ENCODE results near the gene TTF2. TPM values are rescaled to one million over a fixed set of nuclear protein-coding genes. Genes with fewer than 3 reads are reported as not detected.
"Not testable (repeated sequence)": the region's sequence is repeated elsewhere in the genome, so short reads cannot be mapped to it uniquely, and the experiment has no call there.

Gene TTF2
- total RNA-seq, 2 experiments from 2014 or later, result 123 to 133 TPM

- peaks cover 5% of the 10 kb centered on the region for H3K27me3 Mint-ChIP-seq
- POLR2A ChIA-PET, result no interaction called here
- CTCF ChIA-PET, result interaction anchor here (1.0 to 1.2 kb wide), 2 partner anchors 69 to 72 kb away, joined by 3 read pairs; no protein-coding TSS in a partner anchor
- no peak overlapping the region for H3K4me3 Mint-ChIP-seq
- no peaks in the 10 kb centered on the region for H3K4me1 Mint-ChIP-seq
- no peaks in the 10 kb centered on the region for H3K36me3 Mint-ChIP-seq (ENCODE audit: low read depth)
- H3K9me3 Mint-ChIP-seq, result no peaks in the 10 kb centered on the region
- H3K27ac Mint-ChIP-seq, result no peak overlapping the region
- DNase-seq, result no peak
Observed at GRCh38 chr1:117136749-117137148, 76.6 kb downstream of the TTF2 start.

- Mint-ChIP-seq H3K9me3 (no peaks in the 10 kb centered on the region), H3K27me3 (peaks cover 5% of the 10 kb centered on the region), H3K4me1 (no peaks in the 10 kb centered on the region), H3K36me3 (ENCODE audit: low read depth) (no peaks in the 10 kb centered on the region), H3K4me3 (no peak overlapping the region), H3K27ac (no peak overlapping the region)
- no peak for DNase-seq
- POLR2A ChIA-PET, result no interaction called here
- CTCF ChIA-PET, result interaction anchor here (1.0 to 1.2 kb wide), 2 partner anchors 69 to 73 kb away, joined by 3 read pairs; no protein-coding TSS in a partner anchor
Observed at GRCh38 chr1:117137281-117137855, 77.2 kb downstream of the TTF2 start.

GRCh38 chr1:117138106-117138505 is 78.0 kb downstream of the TTF2 start:
- CTCF ChIA-PET, result no interaction called here
- Mint-ChIP-seq H3K36me3 (ENCODE audit: low read depth) (no peaks in the 10 kb centered on the region), H3K9me3 (no peaks in the 10 kb centered on the region), H3K4me3 (no peak overlapping the region), H3K27ac (no peak overlapping the region), H3K4me1 (no peaks in the 10 kb centered on the region), H3K27me3 (peaks cover 5% of the 10 kb centered on the region)
- no peak for DNase-seq
- POLR2A ChIA-PET, result no interaction called here

- peaks cover 5% of the 10 kb centered on the region for H3K27me3 Mint-ChIP-seq
Observed at GRCh38 chr1:117138561-117138960, 78.4 kb downstream of the TTF2 start.

GRCh38 chr1:117142200-117142599 is 82.1 kb downstream of the TTF2 start:
- no peak overlapping the region for H3K27ac Mint-ChIP-seq
- H3K36me3 Mint-ChIP-seq (ENCODE audit: low read depth), result no peaks in the 10 kb centered on the region
- H3K4me3 Mint-ChIP-seq, result no peak overlapping the region
- no peaks in the 10 kb centered on the region for H3K9me3 Mint-ChIP-seq
- ChIA-PET CTCF (interaction anchor here (1.3 kb wide), 1 partner anchor 13 kb away, joined by 5 read pairs; no protein-coding TSS in a partner anchor), POLR2A (no interaction called here)
- no peaks in the 10 kb centered on the region for H3K4me1 Mint-ChIP-seq
- peaks cover 4% of the 10 kb centered on the region for H3K27me3 Mint-ChIP-seq
- DNase-seq, result no peak

More at GRCh38 chr1:117138561-117138960, 78.4 kb downstream of the TTF2 start:
- no peaks in the 10 kb centered on the region for H3K4me1 Mint-ChIP-seq
- CTCF ChIA-PET, result no interaction called here
- no peaks in the 10 kb centered on the region for H3K9me3 Mint-ChIP-seq
- DNase-seq, result no peak
- H3K27ac Mint-ChIP-seq, result no peak overlapping the region
- no peaks in the 10 kb centered on the region for H3K36me3 Mint-ChIP-seq (ENCODE audit: low read depth)
- no peak overlapping the region for H3K4me3 Mint-ChIP-seq
- POLR2A ChIA-PET, result no interaction called here

GRCh38 chr1:117143172-117143571 is 83.0 kb downstream of the TTF2 start:
- Mint-ChIP-seq H3K27me3 (peaks cover 6% of the 10 kb centered on the region), H3K9me3 (no peaks in the 10 kb centered on the region), H3K4me3 (no peak overlapping the region), H3K4me1 (no peaks in the 10 kb centered on the region), H3K36me3 (ENCODE audit: low read depth) (no peaks in the 10 kb centered on the region), H3K27ac (no peak overlapping the region)
- DNase-seq, result no peak
- ChIA-PET CTCF (no interaction called here), POLR2A (no interaction called here)

GRCh38 chr1:117143871-117144270 is 83.7 kb downstream of the TTF2 start:
- no peak overlapping the region for H3K27ac Mint-ChIP-seq
- H3K4me1 Mint-ChIP-seq, result no peaks in the 10 kb centered on the region
- POLR2A ChIA-PET, result no interaction called here
- H3K36me3 Mint-ChIP-seq (ENCODE audit: low read depth), result no peaks in the 10 kb centered on the region
- no peaks in the 10 kb centered on the region for H3K9me3 Mint-ChIP-seq
- peaks cover 6% of the 10 kb centered on the region for H3K27me3 Mint-ChIP-seq
- no peak for DNase-seq
- CTCF ChIA-PET, result no interaction called here
- no peak overlapping the region for H3K4me3 Mint-ChIP-seq

- Mint-ChIP-seq H3K36me3 (ENCODE audit: low read depth) (no peaks in the 10 kb centered on the region), H3K4me1 (no peaks in the 10 kb centered on the region), H3K27ac (no peak overlapping the region), H3K27me3 (peaks cover 8% of the 10 kb centered on the region), H3K9me3 (no peaks in the 10 kb centered on the region), H3K4me3 (no peak overlapping the region)
- DNase-seq, result no peak
- POLR2A ChIA-PET, result no interaction called here
- CTCF ChIA-PET, result interaction anchor here (0.6 kb wide), 1 partner anchor 329 kb away, joined by 3 read pairs; no protein-coding TSS in a partner anchor
Observed at GRCh38 chr1:117146072-117146471, 85.9 kb downstream of the TTF2 start.

- Mint-ChIP-seq H3K4me1 (no peaks in the 10 kb centered on the region), H3K36me3 (ENCODE audit: low read depth) (no peaks in the 10 kb centered on the region), H3K9me3 (peaks cover 5% of the 10 kb centered on the region), H3K27me3 (peaks cover 8% of the 10 kb centered on the region), H3K4me3 (no peak overlapping the region), H3K27ac (no peak overlapping the region)
- POLR2A ChIA-PET, result no interaction called here
- no peak for DNase-seq
- CTCF ChIA-PET, result interaction anchor here (0.6 kb wide), 1 partner anchor 330 kb away, joined by 3 read pairs; no protein-coding TSS in a partner anchor
Observed at GRCh38 chr1:117146575-117147340, 86.6 kb downstream of the TTF2 start.

GRCh38 chr1:117147341-117147831 is 87.3 kb downstream of the TTF2 start:
- Mint-ChIP-seq H3K9me3 (peaks cover 7% of the 10 kb centered on the region), H3K36me3 (ENCODE audit: low read depth) (no peaks in the 10 kb centered on the region), H3K27ac (no peak overlapping the region), H3K27me3 (peaks cover 8% of the 10 kb centered on the region), H3K4me1 (no peaks in the 10 kb centered on the region), H3K4me3 (no peak overlapping the region)
- no peak for DNase-seq
- POLR2A ChIA-PET, result no interaction called here
- CTCF ChIA-PET, result interaction anchor here (1.1 kb wide), 1 partner anchor 19 kb away, joined by 3 read pairs; no protein-coding TSS in a partner anchor

- no peak for DNase-seq
- ChIA-PET CTCF (interaction anchor here (1.1 kb wide), 1 partner anchor 20 kb away, joined by 3 read pairs; no protein-coding TSS in a partner anchor), POLR2A (no interaction called here)
- H3K9me3 Mint-ChIP-seq, result peaks cover 7% of the 10 kb centered on the region
- no peaks in the 10 kb centered on the region for H3K4me1 Mint-ChIP-seq
- H3K27ac Mint-ChIP-seq, result no peak overlapping the region
- H3K36me3 Mint-ChIP-seq (ENCODE audit: low read depth), result no peaks in the 10 kb centered on the region
- H3K27me3 Mint-ChIP-seq, result peaks cover 8% of the 10 kb centered on the region
- no peak overlapping the region for H3K4me3 Mint-ChIP-seq
Observed at GRCh38 chr1:117147856-117148588, 87.9 kb downstream of the TTF2 start.

- DNase-seq, result no peak
- no peak overlapping the region for H3K4me3 Mint-ChIP-seq
- no peaks in the 10 kb centered on the region for H3K4me1 Mint-ChIP-seq
- peaks cover 7% of the 10 kb centered on the region for H3K9me3 Mint-ChIP-seq
- POLR2A ChIA-PET, result no interaction called here
- no peak overlapping the region for H3K27ac Mint-ChIP-seq
- CTCF ChIA-PET, result no interaction called here
- H3K27me3 Mint-ChIP-seq, result peaks cover 8% of the 10 kb centered on the region
- H3K36me3 Mint-ChIP-seq (ENCODE audit: low read depth), result no peaks in the 10 kb centered on the region
Observed at GRCh38 chr1:117150316-117150715, 90.2 kb downstream of the TTF2 start.

GRCh38 chr1:117151305-117151704 is 91.2 kb downstream of the TTF2 start:
- H3K4me3 Mint-ChIP-seq; H3K36me3 Mint-ChIP-seq (ENCODE audit: low read depth); H3K9me3 Mint-ChIP-seq; H3K27me3 Mint-ChIP-seq; H3K27ac Mint-ChIP-seq; H3K4me1 Mint-ChIP-seq; POLR2A ChIA-PET; DNase-seq: not testable (repeated sequence)
- CTCF ChIA-PET, result interaction anchor here (0.7 kb wide), 1 partner anchor 23 kb away, joined by 3 read pairs; no protein-coding TSS in a partner anchor
